NCI-H2171 treated with DMSO at 0.1 percent for 48 hours (cell line): Measurements from ENCODE around the gene TTLL10.

Source experiments
- DNase-seq: peaks from one replicate; lab custom pipeline; 2025; lab: John Stamatoyannopoulos, UW

Gene TTLL10

DNA sequence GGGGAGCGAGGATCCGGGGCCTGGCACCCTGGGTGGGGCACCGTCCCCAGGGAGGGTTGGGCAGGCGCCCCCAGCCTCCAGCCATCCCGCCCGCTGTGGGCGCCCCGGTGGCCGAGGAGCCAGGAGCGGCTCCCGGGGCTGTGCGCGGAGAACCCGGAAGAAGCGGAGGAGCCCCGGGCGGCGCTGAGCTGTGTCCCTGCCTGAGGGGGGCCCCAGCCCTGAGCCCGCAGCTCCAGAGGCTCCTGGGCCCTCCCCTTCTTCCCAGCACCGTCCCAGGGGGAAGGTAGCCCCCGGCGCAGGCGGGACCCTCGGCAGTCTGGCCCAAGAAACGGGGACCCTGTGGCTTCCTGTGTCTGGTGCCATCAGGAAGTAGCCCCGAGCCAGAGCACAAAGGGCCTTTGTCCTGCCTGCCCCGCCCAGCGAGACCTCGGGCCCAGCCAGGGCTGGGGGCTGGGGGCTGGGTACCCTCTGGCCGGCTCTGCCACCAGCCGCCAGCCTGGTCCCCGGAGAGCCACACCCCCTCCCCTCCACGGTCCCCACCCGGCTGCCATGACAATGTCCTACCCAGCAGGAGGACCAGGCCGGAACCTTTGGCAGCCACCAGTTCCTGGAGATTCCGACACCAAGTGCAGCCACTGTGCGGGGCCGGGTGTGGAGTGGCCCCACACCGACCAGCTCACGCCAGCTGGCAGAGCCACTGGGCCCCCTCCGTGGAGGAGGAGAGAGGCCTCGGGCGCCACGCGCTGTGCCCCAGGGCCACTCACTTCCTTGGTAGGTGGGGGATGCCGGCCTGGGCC lies 15.6 kb upstream of the TTLL10 start:
- no peak for DNase-seq

DNA sequence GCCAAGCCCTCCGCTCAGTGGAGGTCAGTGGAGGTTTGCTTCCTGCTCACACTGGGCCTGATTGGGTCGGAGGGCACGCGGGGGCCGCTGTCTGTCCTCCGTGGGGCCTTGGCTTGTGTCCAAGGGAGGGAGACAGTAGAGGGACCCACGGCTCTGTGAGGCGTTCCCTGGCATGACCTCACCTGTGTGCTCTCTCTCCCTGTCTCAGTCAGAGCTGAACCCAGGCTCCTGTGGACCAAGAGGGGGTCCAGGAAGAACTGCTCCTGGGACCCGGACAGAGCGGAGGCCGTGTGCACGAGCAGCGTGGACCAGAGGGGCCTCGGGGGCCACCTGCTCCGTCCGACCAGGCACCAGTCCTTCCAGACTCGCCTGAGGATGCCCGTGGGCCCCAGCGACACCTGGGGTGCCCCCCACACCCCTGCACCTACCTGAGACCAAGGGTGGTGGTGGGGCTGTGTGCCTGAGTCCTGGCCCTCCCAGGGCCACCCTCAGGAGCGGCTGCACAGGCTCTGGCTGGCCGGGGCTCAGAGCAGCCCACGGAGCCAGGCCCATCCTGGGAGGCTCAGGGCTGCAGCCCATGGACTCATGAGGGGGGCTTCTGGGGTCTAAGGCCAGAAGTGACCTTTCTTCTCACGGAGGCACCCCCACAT lies 13.3 kb upstream of the TTLL10 start:
- no peak for DNase-seq

DNA sequence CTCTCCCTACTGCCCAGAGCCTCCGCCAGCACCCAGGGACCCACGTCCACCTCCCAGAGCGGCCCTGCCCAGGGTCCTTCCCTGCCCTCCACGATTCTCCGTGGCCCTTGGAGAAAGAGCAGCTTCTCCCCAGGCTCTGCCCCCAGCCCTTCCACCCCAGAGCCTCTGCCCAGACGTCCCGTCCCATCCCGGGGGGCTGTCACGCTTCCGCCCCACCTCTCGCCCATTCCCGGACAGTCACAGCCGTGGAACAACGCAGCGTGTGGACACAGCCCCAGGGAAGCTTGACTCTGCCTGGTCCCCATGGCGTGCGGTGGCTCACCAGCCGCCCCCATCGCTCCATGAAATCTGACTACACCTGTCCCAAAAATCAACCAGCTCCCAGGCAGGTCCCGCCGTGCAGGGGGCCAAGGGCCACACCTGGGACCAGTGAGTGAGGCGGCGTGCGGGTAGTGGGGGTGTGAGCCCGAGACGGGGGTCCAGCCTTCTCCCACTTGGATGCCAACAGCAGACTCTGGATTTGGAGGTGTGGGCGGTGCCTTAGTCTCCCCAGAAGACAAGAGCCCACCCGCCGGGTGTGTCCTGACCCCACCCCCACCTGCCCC lies 12.5 kb upstream of the TTLL10 start:
- DNase-seq: no peak

DNA sequence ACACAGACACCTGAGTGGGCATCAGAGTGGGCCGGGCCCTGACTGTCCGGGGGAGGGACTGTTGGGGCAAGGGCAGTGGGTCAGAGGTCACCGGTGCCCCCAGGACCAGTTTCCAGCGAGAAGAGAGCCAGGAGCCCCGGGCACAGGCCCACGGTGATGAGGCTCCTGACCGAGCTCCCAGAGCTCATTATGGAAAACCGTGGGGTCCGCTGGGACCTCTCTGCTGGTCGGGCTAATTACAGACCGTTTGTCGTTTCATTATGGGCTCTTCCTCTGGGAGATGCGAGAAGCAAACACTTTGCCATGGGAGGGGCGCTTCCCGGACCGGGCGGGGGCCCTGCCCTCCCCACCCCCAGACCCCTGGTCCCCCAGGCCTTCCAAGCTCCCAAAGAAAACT lies 12.0 kb upstream of the TTLL10 start:
- DNase-seq: peak; percentile 36

DNA sequence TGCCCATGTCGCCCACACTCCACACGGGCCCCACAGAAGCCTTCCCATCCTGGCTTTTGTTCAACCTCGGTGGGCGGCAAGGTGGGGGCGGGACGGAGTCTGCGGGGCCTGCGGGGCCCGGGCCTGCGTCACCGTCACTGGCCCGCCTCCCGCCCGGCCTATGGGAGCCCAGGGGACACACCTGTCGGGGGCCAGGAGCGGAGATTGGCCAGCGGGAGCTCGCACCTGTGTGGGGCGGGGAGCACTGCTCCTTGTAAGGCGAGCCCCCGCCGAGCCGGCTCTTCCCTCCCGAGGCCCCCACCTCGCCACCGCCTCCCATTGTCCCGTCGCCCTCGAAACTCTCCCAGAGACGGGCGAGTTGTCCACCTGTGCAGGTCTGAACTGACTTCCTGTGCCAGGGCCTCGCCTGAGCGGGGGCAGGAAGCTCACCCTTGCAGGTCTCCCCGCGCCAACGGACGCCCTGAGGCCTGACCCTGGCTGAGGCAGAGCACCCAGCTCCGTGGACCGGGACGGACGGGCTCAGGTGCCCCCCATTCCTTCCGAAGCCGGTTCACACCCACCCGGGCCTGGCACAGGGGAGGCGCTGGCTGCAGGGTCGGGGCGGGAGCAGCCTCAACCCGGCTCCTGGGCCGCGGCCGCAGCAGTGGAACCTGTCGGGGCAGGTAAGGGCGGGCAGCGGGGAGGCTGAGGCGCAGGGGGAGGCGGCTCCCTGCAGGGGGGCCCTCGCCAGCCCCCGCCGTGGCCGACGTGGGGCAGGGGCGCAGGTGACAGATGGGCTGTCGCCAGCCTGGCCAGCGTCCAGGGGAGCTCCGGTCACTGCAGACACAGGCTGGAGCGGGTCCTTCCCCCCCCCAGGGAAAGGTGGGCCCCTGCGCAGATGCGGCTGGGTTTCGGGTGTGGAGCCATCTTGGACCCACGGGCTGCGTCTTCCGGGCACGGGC lies 10.8 kb upstream of the TTLL10 start:
- peak; percentile 75 for DNase-seq

DNA sequence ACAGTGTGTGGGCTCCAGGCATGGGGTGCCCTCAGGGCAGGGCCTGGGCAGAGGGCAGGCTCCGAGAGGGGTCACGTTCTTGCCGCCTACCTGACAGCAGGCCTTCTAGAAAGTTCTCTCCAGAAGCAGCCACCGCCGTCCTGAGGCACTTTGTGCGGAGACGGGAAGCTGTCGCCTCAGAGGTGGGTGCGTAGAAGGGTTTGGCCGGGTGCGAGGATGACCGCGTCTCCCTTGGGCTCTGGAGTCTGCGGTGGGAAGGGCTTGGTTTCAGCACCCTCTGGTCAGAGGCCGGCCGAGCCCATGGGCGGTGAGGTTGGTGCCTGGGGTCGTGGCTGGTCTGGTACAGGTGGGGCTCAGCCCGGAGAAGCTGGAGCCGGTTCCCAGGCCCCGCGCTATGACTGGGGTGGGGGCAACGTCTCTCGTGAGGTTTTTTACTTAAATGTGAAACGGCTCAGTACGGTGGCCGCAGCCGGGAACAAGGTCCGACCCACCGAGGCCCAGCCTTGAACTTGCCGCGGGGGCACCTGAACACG lies 10.1 kb upstream of the TTLL10 start:
- DNase-seq: no peak

DNA sequence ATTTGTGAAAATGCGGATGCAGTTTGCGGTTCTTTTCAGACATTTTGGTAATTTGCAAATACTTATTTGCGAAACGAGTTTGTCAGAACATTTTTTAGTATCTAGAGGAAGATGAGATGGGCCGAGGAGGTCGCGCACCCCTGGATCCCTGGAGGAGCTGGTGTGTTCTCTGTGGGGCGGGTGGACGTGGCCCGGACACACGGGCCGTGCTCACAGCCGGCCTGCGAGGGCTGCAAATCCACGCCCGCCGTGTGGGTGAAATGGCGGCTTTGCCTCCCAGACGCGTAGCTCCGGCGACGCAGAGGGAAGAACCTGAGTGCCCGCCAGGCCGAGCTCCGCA lies 9.3 kb upstream of the TTLL10 start:
- no peak for DNase-seq

DNA sequence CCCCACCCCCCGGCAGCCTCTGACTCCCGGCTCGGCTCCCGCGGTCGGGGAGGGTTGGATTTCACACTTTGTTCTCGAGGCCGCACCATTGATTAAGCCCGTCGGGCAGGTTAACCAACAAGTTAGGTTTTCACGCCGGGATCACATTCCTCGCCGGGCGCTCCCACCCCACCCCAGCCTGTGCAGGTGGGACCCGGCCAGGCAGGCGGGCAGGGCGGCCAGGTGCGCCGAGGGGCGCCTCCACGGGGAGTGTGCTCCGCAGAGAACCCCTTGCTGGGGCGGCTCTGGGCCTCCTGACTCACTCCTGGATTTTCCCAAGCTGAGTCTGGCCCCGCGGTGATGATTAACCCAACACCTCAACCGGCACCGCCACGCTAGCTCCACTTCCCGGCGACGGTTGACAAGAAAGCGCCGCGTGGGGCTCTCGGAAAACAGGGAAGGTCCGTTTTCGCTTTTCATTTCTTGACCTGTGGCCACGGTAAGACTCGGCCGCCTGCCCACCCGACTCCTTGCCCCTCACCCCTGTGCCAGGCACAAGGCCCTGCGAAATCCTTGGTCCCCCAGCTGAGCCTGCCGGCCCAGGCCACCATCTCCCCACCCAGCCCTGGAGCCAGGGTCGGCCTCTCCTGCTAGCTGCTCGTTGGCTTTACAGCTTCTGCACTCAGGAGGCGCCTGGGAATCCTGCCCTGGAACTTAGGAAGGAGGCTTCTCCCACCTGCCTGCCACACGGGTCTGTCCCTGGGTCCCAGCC lies 8.8 kb upstream of the TTLL10 start:
- DNase-seq: no peak

DNA sequence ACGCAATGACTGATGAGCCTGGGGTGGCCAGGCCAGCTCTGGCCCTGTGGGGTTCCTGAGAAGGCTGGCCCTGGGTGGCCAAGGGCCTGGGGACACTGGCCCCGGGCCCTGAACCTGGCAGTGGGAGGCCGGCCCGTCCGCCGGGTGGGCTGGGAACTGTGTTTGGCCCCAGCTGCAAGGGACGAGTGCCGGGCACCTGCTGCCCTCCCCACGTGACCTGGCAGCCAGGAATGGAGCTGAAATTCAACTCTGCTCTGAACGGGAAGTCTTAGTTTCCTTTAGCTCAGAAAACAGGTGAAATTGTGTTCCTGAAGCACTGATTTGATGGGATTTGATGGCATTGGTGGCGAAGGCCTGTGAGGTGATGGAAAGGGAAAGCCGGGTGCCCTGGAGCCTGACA lies 8.2 kb upstream of the TTLL10 start:
- DNase-seq: no peak

DNA sequence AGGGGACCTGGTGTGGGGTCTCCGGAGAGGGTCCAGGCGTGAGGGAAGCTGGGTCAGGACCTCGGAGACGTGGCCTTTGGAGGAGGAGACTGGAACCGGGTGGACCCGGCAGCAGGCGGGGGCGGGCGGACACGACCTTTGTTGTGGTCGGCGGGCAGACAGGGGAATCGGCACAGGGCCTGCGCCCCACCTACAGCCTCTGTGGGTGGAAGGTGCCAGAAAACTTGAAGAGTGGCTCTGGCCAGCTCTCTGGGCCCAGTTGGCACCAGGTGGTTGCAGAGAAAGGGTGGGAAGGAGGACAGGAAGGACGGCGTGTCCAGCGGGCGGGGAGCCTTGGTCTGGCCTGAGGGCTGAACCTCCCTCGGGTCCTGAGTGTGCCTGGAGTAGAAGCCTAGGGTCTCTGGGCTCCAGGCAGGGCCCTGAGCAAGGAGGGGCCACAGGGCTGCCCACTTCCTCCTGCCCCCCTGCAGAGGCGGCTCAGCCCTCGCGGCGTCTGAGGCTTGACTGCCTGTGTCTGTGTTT lies 7.7 kb upstream of the TTLL10 start:
- no peak for DNase-seq

DNA sequence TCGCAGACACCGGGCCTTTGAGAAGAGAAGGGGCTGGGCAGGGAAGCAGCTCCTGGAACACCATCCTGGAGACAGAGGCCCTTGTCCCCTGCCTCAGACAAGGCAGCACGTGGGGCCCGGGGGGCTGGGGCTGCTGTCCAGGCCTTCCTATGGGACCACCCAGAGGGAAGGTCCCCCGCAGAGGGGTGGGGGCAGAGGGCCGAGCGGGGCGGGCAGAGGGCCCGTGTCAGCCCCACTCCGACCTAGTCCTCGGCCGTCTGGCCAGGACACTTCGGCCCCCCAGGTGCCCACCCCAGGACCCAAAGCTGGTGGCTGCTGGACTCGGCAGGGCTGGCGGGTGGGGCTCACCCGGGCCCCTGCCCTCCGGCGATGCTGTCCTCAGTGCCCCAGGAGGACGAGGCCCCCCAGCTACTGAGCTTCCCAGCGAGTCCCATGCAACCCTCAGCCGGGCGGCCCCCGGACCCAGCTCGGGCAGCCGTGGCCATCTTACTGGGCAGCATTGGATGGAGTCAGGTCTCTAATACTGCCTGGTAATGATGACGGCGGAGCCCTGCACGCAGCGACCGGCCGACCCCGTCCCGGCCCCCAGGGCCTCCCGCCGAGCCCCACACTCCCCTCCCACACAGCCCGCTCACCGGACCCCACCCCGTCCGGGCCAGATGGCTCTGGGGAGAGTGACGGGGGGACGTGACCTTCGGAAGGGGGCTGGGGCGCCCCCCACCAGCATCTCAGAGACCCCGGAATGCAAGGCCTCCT lies 6.9 kb upstream of the TTLL10 start:
- DNase-seq: no peak

DNA sequence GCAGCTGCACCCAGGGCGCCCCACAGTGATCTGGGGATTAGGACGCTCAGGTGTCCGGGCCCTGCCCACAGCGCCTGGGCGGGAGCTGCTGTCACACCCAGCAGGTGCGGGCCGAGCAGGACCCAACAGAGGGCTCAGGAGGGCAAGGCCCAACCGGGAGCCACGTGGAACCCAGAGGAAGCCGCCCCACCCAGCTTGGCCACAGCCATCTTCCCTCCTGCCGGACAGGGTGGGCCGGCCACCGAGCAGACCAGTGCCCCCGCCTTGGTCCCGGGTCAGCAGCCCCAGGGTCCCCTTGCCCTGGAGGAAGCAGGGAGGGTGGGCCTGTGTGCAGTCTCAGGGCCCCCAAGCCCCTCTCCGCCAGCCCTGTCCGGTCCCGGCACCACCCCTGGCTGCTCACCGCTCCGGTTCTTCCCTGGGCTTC lies 6.3 kb upstream of the TTLL10 start:
- no peak for DNase-seq

DNA sequence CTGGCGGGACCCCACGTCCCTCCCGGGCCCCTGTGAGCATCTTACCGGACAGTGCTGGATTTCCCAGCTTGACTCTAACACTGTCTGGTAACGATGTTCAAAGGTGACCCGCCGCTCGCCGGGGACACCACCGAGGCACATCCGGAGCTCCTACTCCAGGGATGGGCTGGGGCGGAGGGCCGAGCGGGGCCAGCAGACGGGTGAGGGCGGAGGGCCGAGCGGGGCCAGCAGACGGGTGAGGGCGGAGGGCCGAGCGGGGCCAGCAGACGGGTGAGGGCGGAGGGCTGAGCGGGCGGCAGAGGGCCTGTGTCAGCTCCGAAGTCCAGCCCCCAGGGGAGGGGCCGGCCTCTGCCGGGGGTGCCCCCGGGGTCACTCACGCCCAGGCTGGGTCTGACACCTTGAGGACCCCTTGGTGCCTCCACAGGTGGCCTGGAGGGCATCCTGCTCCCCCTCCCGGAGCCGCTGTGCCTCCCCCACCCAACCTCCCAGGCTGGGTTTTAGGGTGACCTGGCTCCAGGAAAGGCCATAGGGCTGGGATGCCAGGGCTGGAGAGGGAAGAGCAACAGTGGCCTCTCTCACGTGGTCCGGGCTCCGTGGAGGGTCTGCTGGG lies 5.7 kb upstream of the TTLL10 start:
- no peak for DNase-seq

DNA sequence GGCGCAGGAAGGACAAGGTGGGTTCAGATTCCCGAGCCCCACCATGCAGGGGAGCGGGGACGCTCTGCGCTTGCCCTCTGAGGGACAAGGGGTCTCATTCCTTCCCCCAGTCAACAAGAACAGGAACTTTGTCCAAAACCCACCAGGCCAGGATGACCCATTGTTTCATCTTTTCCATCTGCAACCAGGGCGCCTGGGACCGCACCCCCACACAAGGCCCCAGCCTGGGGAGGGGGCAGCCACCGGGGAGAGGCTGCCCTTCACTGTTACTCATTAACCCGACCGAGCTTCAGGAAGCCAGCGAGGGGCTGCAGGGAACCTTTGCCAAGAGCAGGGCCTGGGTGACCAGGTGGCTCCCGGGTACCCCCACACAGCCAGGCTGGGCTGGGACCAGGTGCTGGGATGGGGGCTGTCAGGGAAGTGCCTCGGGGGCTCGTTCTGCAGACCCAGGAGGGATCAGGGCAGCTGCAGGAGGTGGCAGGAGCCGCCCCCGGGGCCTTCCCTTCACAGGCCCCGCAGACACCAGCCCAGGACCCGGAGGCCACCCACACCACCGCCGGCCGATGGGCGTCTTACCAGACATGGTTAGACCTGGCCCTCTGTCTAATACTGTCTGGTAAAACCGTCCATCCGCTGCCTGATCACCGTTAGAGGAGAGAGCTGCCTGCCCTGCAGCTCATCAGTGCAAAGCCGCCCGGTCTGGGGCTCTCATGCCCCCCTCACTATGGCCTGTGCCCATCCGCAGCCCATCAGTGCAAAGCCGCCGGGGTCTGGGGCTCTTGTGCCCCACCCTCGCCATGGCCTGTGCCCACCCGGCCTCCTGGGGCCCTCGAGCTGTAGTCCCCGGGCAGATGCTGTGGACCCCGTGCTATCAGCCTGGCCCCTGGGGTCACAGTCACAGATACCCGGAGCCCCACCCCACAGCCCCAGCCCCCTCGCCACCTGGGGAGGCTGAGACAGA lies 4.9 kb upstream of the TTLL10 start:
- DNase-seq: no peak

DNA sequence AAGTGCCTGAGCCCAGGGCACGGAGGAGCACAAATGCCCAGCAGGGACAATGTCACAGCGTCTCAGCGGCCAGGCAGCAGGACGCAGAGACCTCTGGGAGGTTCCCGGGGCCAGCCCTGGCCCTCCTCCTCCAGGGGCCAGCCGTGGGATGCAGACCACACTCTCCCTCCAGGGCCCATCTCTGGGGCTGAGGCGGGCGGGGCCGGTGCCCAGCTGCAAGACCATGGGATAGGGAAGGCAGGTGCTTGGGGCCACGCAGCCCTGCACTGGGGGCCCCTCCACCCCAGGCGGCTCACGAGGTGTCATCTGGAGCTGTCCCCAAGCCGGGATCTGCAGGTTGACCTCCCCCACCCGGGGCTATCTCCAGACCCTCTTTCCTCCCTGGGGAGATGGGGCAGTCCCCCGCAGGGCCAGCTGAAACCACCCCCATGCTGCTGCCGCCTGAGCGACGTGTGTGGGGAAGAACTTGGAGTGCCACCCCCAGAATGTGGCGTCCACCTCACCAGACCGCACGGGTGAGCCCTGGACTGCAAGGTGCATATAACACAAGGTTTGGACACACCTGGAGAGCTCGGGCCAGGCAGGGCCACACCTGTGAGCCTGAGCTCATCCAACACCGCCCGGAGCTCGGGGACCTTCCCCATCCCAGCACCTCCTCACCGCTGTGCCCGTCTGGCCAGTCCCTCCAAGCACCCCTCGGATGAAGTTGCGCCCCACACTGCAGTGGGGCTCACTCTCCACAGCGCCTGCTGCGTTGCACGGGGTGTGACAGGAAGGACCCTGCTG lies 4.1 kb upstream of the TTLL10 start:
- no peak for DNase-seq

DNA sequence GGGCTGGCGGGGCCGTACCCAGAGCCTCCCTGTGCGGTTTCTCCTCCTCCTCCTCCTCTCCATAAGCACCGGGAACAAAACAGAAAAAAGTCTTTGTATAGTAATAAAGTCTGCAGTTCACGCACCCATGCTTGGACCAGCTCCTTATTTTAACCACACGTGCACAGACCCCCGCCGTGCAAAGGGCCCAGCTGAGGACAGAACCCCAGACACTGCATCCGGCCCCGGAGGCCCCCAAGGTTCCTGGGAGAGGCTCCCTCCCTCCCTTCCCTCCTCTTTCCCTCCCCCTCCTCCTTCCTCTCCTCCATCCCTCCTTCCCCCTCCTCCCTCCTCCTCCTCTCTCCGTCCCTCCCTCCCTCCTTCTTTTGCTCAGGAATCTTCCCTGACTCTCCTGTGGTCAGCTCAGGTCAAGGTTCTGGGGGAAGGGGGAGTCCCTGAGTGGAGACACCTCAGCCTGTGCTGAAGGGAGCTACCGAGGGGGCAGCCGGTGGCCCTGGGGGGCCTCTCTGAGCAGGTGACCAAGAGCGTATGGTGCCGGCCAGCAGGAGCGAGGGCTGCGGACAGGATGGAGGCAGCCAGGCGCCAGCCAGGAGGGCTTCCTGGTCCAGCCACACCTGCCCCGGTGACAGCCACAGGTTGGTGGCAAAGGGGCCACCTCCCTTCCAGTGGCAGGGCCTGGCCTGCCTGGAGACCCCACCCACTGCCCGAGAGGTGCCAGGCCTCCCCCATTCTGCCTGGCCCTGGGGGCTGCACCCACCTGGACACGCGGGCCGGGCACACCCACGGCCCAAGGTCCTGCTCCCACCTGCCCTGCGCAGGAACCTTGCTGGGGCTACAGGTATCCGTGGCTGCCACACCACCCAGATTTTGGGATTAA lies 3.2 kb upstream of the TTLL10 start:
- DNase-seq: no peak

DNA sequence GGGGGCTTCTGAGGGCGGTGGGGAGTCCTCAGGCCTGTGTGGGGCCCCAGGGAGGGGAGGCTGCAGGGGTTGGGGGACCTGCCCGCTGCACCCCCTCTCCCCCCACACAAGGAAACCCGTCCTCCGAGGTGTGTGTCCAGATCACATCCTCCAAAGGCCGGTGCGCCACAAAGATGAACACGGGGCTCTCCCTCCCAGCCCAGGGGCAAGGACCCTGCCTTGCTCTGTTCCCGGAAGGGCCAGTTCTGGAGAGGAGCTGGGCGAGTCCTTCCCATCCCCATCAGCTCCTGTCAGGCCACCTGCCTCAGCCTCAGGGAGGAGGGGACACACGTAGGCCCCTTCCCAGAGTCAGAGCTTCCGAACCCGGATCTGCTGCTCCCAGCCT lies 2.5 kb upstream of the TTLL10 start:
- no peak for DNase-seq
